ENCODE results near the gene C17orf58. TPM values are rescaled to one million over a fixed set of nuclear protein-coding genes. Genes with fewer than 3 reads are reported as not detected.

Gene C17orf58
- total and polyA plus RNA-seq, 4 donors = 7.0 to 11.6 (median 11.1) TPM

DNA sequence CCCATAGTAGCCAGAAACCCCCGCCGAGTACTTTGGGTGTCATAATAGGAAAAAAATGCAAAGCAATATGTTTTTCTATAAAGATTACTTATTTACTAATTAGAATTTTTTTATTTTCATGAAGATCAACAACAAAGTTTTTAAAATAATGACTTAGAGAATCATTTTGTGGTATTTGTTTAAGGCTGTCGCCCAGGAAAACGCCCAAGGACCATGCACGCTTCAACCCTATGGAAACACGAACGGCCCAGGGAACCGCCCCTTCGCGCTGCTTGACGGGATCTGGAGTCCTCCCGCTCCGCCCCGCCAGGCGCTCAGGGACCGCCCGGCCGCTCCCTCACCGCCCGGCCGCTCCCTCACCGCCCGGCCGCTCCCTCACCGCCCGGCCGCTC, 38.9 kb upstream of the C17orf58 start:
- WGBS, 2 donors = 2% methylated on average over 18 to 21 of the region's 27 CpGs
- Histone ChIP-seq H3K4me3 (no peak overlapping the region), H3K27me3 (ENCODE audit: control insufficient read depth in 3 of 3, insufficient read depth in 3 of 3, low read length in 2 of 3) (no peaks in the 10 kb centered on the region), H3K4me1 (ENCODE audit: control insufficient read depth in 5 of 5, insufficient read depth in 5 of 5, low read length in 5 of 5) (peaks cover 0 to 24% (median 0%) of the 10 kb centered on the region in 5 donors), H3K9ac (ENCODE audit: insufficient read depth in 1 of 2, low read length in 2 of 2) (no peak overlapping the region), H3K27ac (ENCODE audit: low read depth in 1 of 2, low read length in 1 of 2) (no peak overlapping the region), H3K36me3 (ENCODE audit: control insufficient read depth in 4 of 4, insufficient read depth in 4 of 4, low read length in 4 of 4) (peaks cover 0 to 10% (median 4%) of the 10 kb centered on the region in 4 donors), H3K9me3 (ENCODE audit: control insufficient read depth in 4 of 4, insufficient read depth in 3 of 4, low read length in 3 of 4) (no peaks in the 10 kb centered on the region)
- ATAC-seq (ENCODE audit: insufficient read depth, low FRiP score) (peak; percentile 95), DNase-seq (no peak)
- TF ChIP-seq, protein P1, sequence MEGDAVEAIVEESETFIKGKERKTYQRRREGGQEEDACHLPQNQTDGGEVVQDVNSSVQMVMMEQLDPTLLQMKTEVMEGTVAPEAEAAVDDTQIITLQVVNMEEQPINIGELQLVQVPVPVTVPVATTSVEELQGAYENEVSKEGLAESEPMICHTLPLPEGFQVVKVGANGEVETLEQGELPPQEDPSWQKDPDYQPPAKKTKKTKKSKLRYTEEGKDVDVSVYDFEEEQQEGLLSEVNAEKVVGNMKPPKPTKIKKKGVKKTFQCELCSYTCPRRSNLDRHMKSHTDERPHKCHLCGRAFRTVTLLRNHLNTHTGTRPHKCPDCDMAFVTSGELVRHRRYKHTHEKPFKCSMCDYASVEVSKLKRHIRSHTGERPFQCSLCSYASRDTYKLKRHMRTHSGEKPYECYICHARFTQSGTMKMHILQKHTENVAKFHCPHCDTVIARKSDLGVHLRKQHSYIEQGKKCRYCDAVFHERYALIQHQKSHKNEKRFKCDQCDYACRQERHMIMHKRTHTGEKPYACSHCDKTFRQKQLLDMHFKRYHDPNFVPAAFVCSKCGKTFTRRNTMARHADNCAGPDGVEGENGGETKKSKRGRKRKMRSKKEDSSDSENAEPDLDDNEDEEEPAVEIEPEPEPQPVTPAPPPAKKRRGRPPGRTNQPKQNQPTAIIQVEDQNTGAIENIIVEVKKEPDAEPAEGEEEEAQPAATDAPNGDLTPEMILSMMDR (IDR thresholded peaks at IDR 0.05; ENCODE audit: control extremely low read depth, extremely low read depth) = no peak

DNA sequence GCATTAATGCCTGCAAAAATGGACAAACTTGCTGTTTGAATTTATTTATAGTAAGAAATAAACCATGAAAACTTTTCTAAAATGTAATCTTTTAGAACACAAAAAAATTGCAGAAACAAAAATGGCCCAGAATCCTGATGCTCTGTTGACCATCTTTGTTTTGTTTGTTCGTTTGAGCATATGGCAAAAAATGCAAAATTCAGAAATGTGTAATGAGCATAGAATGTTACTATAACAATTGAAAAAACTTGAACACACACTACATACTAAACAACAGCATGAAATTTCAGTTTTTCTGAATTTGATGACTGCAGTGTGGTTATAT, 38.1 kb upstream of the C17orf58 start:
- Histone ChIP-seq H3K9ac (ENCODE audit: insufficient read depth in 1 of 2, low read length in 2 of 2) (no peak overlapping the region), H3K4me3 (no peak overlapping the region), H3K9me3 (ENCODE audit: control insufficient read depth in 4 of 4, insufficient read depth in 3 of 4, low read length in 3 of 4) (no peaks in the 10 kb centered on the region), H3K4me1 (ENCODE audit: control insufficient read depth in 5 of 5, insufficient read depth in 5 of 5, low read length in 5 of 5) (peaks cover 0 to 24% (median 0%) of the 10 kb centered on the region in 5 donors), H3K27me3 (ENCODE audit: control insufficient read depth in 3 of 3, insufficient read depth in 3 of 3, low read length in 2 of 3) (no peaks in the 10 kb centered on the region), H3K27ac (ENCODE audit: low read depth in 1 of 2, low read length in 1 of 2) (no peak overlapping the region), H3K36me3 (ENCODE audit: control insufficient read depth in 4 of 4, insufficient read depth in 4 of 4, low read length in 4 of 4) (peaks cover 0 to 10% (median 4%) of the 10 kb centered on the region in 4 donors)
- DNase-seq (peak in 1 of 3 donors; percentile 37), ATAC-seq (ENCODE audit: insufficient read depth, low FRiP score) (no peak)
- 65 to 72% methylated on average over 1 of the region's 1 CpG for WGBS, 2 donors
- TF ChIP-seq, protein P1 (IDR thresholded peaks at IDR 0.05; ENCODE audit: control extremely low read depth, extremely low read depth) = no peak

DNA sequence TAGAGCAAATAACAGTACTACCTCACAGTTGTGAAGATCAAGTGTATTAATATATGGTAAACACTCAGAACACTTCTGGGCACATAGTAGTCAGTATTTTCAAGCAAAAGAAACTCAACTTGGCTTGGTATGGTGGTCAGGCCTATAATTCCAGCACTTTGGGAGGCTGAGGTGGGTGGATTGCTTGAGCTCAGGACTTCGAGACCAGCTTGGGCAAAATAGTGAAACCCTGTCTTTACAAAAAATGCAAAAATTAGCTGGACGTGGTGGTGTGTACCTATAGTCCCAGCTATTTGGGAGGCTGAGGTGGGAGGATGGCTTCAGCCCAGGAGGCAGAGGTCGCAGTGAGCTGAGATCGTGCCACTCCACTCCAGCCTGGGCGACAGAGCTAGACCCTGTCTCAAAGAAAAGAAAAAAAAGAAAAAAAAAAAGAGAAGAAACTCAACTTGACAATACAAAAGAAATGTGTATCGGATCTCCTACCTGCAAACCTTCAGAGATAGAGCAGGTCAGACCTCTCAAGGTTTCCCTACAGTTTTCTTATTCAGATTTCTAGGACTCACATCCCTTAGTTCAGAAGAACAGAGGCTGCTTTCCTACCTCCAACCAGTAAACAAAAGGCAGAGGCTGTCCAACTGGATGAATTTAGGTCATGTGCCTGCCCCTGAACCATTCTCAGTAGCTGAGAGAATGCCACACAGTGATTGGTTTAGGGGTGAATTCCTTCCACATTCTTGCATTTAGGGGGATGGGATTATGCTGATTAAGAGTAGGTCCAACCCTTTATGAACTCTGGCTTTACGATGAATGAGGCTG, 37.6 kb upstream of the C17orf58 start:
- Histone ChIP-seq H3K27ac (ENCODE audit: low read depth in 1 of 2, low read length in 1 of 2) (no peak overlapping the region), H3K9ac (ENCODE audit: insufficient read depth in 1 of 2, low read length in 2 of 2) (no peak overlapping the region), H3K4me3 (no peak overlapping the region), H3K4me1 (ENCODE audit: control insufficient read depth in 5 of 5, insufficient read depth in 5 of 5, low read length in 5 of 5) (peaks cover 0 to 24% (median 0%) of the 10 kb centered on the region in 5 donors), H3K27me3 (ENCODE audit: control insufficient read depth in 3 of 3, insufficient read depth in 3 of 3, low read length in 2 of 3) (no peaks in the 10 kb centered on the region), H3K36me3 (ENCODE audit: control insufficient read depth in 4 of 4, insufficient read depth in 4 of 4, low read length in 4 of 4) (peaks cover 0 to 8% (median 2%) of the 10 kb centered on the region in 4 donors), H3K9me3 (ENCODE audit: control insufficient read depth in 4 of 4, insufficient read depth in 3 of 4, low read length in 3 of 4) (no peaks in the 10 kb centered on the region)
- no peak for ATAC-seq (ENCODE audit: insufficient read depth, low FRiP score)
- DNase-seq = peak; percentile 65 to 88 (median 82)
- 77 to 86% methylated on average over 7 of the region's 7 CpGs for WGBS, 2 donors
- TF ChIP-seq, protein P1 (IDR thresholded peaks at IDR 0.05; ENCODE audit: control extremely low read depth, extremely low read depth) = no peak

Measured in lung (tissue), 12 donors.